ENCODE measurements around the gene CD300LF. TPM values are rescaled to one million over a fixed set of nuclear protein-coding genes. Genes with fewer than 3 reads are reported as not detected.

The CD300LF gene
- total RNA-seq, 1 experiment from 2014 or later, result not detected

GRCh38 chr17:74687886-74688285, 24.8 kb downstream of the CD300LF start:
- DNase-seq (ENCODE audit: low read depth), result no peak

DNA sequence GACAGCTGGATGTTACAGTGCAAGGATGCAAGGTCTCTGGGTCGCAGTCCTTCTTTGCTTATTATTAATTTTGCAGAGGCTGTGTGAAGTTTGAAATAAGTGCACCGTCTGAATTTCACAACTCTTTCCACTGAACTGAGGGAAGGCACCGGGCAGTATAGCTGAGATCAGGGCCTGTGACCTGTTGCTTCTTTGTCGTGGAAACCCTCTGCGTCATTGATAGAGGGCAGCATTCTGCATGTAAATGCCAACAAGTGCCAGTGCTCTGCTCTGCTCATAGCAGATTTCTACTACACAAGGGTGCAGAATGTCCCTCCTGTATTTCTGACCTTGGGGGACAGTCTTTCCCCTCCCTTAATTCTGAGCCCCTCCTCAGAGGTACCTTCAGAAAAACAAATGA, 26.0 kb downstream of the CD300LF start:
- no peak for DNase-seq (ENCODE audit: low read depth)

DNA sequence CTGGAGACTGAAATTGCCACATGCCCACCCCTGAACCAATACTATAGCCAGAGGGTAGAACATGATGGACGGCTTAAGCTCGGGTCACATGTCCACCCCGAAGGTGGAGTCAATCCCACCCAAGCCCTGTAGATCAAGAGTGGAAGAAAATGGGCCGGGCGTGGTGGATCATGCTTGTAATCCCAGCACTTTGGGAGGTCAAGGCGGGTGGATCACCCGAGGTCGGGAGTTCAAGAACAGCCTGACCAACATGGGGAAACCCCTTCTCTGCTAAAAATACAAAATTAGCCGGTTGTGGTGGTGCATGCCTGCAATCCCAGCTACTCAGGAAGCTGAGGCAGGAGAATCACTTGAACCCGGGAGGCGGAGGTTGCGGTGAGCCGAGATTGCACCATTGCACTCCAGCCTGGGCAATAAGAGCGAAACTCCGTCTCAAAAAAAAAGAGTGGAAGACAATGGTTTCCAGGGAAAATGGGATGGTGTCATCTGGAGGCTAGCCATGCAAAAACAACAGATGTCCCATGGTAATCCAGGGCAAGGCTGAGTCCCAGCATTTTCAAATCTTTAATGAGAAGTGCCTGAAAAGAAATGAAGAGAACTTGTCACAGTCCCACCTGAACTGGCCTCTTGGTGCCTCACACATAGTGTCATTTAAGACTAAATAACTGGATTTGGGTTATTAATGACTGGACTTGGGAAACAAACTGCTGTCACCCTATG, 30.1 kb downstream of the CD300LF start:
- DNase-seq (ENCODE audit: low read depth), result no peak

DNA sequence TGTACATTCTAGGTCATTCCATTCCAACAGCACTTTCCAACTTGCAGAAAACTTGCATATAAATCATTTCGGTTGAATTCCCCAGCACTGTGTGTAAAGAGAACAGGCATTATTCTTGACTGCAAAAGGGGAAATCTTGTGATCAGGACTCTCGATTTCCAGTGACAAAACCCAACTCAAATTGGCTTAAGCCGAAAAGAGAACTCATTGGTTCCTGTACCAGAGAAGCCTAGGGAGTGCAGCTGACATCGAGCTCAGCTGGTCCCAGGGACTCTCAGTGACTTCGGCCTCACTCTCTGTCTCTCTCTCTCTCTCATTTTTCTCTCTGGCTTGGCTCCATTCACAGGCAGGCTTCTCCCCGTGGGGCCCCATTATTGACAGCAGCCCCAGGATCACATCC, 30.7 kb downstream of the CD300LF start:
- DNase-seq (ENCODE audit: low read depth), result no peak

DNA sequence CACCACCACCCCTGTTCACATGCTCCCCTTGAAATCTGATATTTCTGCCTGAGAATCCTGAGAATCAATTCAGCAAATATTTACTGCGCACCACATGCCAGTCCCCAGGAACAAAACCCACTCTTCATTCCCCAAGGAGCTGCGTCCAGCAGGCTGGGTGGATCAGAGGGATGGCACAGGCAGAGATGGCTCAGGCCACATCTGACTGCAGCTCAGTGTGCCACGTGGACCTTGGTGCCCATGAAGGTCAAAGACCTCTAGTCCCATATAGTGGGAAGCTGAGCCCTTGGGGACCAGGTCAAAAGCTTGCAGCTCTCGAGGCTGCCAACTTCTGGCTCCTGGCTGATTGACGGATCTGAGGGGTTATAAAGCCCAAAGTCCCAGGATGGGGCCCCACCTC, 31.8 kb downstream of the CD300LF start:
- no peak for DNase-seq (ENCODE audit: low read depth)

DNA sequence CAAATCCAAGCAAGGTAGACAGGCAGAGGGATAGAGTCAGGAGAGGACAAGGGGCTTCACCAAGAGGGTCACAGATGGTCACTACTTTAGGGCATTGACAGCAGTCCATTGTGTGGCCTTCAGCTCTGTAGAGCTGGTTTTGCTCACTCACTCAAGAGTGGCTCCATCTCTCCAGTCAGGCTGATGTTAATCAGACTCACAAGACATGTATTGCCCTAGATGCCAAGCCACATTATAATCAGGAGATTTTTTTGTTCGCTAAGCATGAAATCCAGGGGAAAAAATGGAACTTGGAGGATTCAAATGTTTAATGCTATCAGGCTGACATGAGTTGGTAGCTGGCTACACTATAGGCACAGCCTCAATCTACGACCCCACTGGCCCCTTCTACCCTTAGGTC, 32.5 kb downstream of the CD300LF start:
- DNase-seq (ENCODE audit: low read depth), result no peak

DNA sequence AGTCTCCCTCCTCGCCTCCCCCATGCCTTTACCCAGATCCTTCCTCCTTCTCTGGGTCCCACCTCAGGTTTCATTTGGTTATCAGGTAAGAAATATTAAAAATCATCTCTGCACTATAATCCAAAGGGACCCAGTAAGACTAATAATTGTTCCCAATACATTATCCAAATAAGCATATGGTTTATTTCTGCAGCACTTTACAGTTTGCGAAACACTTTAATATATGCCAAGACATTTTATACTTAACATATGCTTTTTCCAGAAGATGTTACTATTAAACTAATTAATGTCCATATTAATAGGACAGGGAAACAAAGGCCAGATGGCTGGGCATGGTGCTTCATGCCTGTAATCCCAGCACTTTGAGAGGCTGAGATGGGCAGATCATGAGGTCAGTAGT, 33.3 kb downstream of the CD300LF start:
- DNase-seq (ENCODE audit: low read depth), result no peak

DNA sequence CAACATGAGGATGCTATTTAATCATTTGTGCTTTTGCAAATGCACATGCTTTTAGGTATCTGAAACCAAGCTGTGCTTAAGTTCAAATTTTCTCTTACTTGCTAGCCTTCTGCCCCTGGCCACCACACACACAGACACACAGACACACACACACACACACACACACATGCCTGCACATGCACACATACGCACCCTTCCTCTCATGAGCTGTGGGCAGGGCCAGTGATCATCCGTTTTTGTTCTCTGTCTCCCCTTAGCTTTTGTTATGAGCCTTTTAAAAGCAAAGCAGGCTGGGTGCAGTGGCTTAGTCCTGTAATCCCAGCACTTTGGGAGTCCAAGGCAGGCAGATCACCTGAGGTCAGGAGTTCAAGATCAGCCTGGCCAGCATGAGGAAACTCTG, 34.2 kb downstream of the CD300LF start:
- no peak for DNase-seq (ENCODE audit: low read depth)

DNA sequence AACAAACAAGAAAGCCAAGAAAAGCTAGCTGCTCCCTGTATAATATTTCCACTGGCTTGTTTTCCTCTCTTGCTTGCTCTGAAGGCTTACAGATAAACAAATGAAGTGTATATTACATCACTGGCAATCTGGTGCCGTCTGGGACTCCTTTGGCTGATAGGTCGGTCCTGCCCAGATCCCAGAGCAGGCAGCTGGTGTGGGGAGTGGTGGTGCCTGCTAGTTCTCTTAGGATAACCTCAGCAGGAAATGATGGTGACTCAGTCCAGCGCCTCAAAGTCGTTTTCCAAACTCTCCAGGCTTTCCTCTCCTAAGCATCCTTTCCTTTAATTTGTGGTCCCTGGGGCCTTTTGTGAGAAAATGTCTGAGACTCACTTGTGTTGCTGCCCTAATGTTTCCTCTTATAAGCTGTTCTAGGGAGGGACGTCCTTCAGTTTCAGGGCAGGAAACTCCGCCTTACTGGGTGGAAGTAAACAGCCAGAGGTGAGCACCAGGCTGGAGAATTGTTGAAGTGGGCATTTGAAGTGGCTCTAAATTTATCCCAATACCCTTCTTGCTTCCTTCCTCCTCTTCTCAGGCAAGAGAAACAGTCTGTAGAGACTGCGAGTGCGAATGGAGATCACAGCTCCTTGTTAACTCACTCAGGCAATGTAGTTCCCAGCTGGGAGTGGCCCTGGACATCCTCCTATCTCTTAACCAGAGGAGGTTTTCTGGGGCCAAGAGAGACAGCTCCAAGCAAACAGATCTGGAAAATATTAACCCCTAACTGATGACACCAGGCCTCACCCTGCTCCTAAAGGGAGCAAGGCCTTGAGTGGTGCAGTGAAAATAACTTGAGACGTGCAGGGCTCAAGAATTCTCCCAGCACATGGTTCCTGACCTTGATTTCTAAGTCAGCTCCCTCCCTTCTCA, 34.9 kb downstream of the CD300LF start:
- peak; percentile 22 for DNase-seq (ENCODE audit: low read depth)

GRCh38 chr17:74671031-74671771, 41.5 kb downstream of the CD300LF start:
- DNase-seq (ENCODE audit: low read depth), result peak; percentile 52

DNA sequence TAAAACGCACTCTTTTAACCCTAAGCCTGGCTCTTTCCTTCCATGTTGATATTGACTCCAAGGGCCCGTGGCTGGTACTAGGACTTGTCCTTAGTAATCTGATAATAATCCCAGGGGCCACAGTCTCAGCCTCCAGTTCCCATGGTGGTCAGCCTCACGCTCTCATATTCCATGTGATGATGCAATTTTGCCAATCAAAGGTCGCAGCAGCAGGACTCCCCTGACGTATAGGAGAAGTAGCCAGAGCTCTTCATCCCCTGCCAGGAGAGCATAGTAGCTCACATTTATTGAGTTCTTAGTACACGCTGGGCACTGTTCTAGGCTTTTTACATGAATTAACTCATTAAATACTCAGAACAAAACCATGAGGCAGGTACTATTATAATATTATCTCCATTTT, 42.4 kb downstream of the CD300LF start:
- DNase-seq (ENCODE audit: low read depth), result no peak

GRCh38 chr17:74663561-74663960, 49.2 kb downstream of the CD300LF start:
- DNase-seq (ENCODE audit: low read depth), result no peak

- DNase-seq (ENCODE audit: low read depth), result no peak
Observed at GRCh38 chr17:74659889-74660288, 52.8 kb downstream of the CD300LF start.

GRCh38 chr17:74658620-74659019, 54.1 kb downstream of the CD300LF start:
- DNase-seq (ENCODE audit: low read depth), result no peak

- DNase-seq (ENCODE audit: low read depth), result no peak
Observed at GRCh38 chr17:74654742-74655141, 58.0 kb downstream of the CD300LF start.

- no peak for DNase-seq (ENCODE audit: low read depth)
Observed at GRCh38 chr17:74652020-74652419, 60.7 kb downstream of the CD300LF start.

- DNase-seq (ENCODE audit: low read depth), result no peak
Observed at GRCh38 chr17:74649909-74650308, 62.8 kb downstream of the CD300LF start.

GRCh38 chr17:74647871-74648672, 64.7 kb downstream of the CD300LF start:
- no peak for DNase-seq (ENCODE audit: low read depth)

DNA sequence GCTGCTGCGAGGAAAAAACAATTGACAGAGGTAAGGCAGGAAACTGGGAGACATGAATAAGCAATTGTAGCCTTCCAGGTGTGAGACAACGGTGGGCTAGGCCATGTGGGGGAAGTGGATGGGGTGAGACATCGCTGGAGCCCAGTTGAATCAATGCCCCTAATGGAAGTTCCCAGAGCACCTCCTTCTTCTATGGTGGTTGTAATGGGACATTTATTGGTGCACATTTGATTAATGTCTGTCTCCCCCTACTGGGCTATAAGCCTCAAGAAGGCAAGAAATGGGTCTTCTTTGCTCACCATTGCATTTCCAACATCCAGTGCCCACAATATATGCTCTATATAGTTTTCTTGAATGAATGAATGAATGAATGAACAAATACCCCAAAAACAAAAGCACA, 66.5 kb downstream of the CD300LF start:
- peak; percentile 51 for DNase-seq (ENCODE audit: low read depth)

GRCh38 chr17:74645010-74645409, 67.7 kb downstream of the CD300LF start:
- DNase-seq (ENCODE audit: low read depth), result no peak

GRCh38 chr17:74644419-74644818, 68.3 kb downstream of the CD300LF start:
- no peak for DNase-seq (ENCODE audit: low read depth)

Measured in RPMI7951 (cell line).